Endothelial cell of umbilical vein (primary cell): ENCODE results near the gene TFDP3.

Source experiments
- CTCF ChIP-seq, 2 donors: IDR thresholded peaks; 1 replicate in 1 of 2; 2 replicates in 1 of 2; pipeline ENCODE4 v1.5.1; 2011; ENCODE audit warnings: low read length in 2 of 2, mild to moderate bottlenecking in 2 of 2, moderate library complexity in 2 of 2, control low read depth in 1 of 2, inconsistent platforms in 1 of 2, low read depth in 1 of 2; ENCODE audit not compliant: insufficient read depth in 1 of 2; ENCODE audit errors: extremely low read depth in 1 of 2
- EZH2 ChIP-seq: IDR thresholded peaks from 2 replicates; pipeline ENCODE4 v1.6.1; 2012; ENCODE audit warnings: borderline replicate concordance, low read depth, mild to moderate bottlenecking, moderate library complexity, low read length, inconsistent platforms; ENCODE audit not compliant: severe bottlenecking

GRCh38 chrX:133258481-133258880 is 40.3 kb upstream of the TFDP3 start:
- TF ChIP-seq EZH2 (no peak), CTCF (IDR thresholded peaks at IDR 0.05; ENCODE audit: extremely low read depth in 1 of 2, insufficient read depth in 1 of 2, low read depth in 1 of 2, low read length in 2 of 2) (no peak)
